Astrocyte (in vitro differentiated cells and primary cell): ENCODE data around the gene WASF2.
"Not testable (repeated sequence)": the region's sequence is repeated elsewhere in the genome, so short reads cannot be mapped to it uniquely, and the experiment has no call there.

Experiments
- CTCF ChIP-seq: IDR thresholded peaks from 2 replicates; pipeline ENCODE4 v1.5.1; 2011; ENCODE audit warnings: low read depth, mild to moderate bottlenecking, inconsistent platforms, low read length, moderate library complexity; ENCODE audit not compliant: insufficient read depth
- EZH2 ChIP-seq: IDR thresholded peaks from 2 replicates; pipeline ENCODE4 v1.6.1; 2012; ENCODE audit warnings: mild to moderate bottlenecking, low read length, inconsistent platforms; ENCODE audit not compliant: insufficient read depth

GRCh38 chr1:27501159-27501558 is 11.2 kb upstream of the WASF2 start:
- not testable (repeated sequence) for TF ChIP-seq CTCF, EZH2
